GM23338 (cell line): ENCODE measurements around the gene HSH2D.

Source experiments
- CREB1 ChIP-seq: fragments of 250-450 bp; sonication (Bioruptor Pico); IDR thresholded peaks from 2 replicates; pipeline ENCODE4 v1.5.0; 2020; ENCODE audit warnings: low read depth, mild to moderate bottlenecking, moderate library complexity
- CTCF ChIP-seq, 2 experiments: fragments of 200-600 bp in 1 of 2; sonication (generic) in 1 of 2; conservative IDR thresholded peaks; 2 replicates each; pipeline versions ENCODE4 v1.5.1 to v1.6.1; 2016 to 2017; ENCODE audit warnings: antibody characterized with exemption in 2 of 2, low read depth in 2 of 2, mild to moderate bottlenecking in 2 of 2, moderate library complexity in 1 of 2
- EZH2 ChIP-seq: fragments of 200-600 bp; sonication (generic); IDR thresholded peaks from one replicate; pipeline ENCODE4 v1.8.0; 2017; ENCODE audit warnings: antibody characterized with exemption, mild to moderate bottlenecking, low read depth; ENCODE audit not compliant: unreplicated experiment
- EZH2phosphoT487 ChIP-seq: fragments of 200-600 bp; sonication (generic); IDR thresholded peaks from one replicate; pipeline ENCODE4 v1.8.1; 2018; ENCODE audit warnings: antibody characterized with exemption; ENCODE audit not compliant: unreplicated experiment
- POLR2AphosphoS5 ChIP-seq: IDR thresholded peaks from 2 replicates; pipeline ENCODE4 v1.6.1; 2016; ENCODE audit warnings: antibody characterized with exemption, low read depth
- REST ChIP-seq: IDR thresholded peaks from one replicate; pipeline ENCODE4 v1.6.1; 2018; ENCODE audit warnings: antibody characterized with exemption; ENCODE audit not compliant: unreplicated experiment
- STAT1 ChIP-seq: IDR thresholded peaks from one replicate; pipeline ENCODE4 v1.6.1; 2016; ENCODE audit warnings: antibody characterized with exemption; ENCODE audit not compliant: unreplicated experiment
- ZNF114 ChIP-seq: fragments of 250-450 bp; sonication (Bioruptor Pico); IDR thresholded peaks from 2 replicates; pipeline ENCODE4 v1.5.0; 2020; ENCODE audit warnings: mild to moderate bottlenecking, moderate library complexity
- ZNF331 ChIP-seq: fragments of 250-450 bp; sonication (Bioruptor Pico); IDR thresholded peaks from 2 replicates; pipeline ENCODE4 v1.5.0; 2020; ENCODE audit warnings: low read depth, mild to moderate bottlenecking, moderate library complexity

DNA sequence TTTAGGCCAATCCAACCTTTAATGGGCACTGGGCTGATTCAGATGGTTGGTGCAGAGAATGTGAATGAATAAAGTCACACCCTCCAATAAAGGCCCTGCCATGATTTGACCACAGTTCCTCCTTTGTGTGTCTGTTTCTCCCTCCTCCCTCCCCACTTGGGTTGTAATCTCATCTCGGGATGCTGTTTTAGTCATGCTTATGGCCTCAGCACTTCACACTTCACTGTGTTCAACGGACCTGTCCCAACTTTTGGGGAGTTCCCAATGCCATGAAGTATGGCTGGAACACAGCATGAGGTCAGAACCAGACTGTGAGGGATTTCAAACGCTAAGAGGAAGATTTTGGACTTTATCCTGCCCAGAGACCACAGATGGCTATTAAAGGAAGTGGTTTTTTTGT, 37.4 kb upstream of the HSH2D start:
- TF ChIP-seq EZH2 (no peak), CTCF (conservative IDR thresholded peaks at IDR 0.05; ENCODE audit: low read depth in 2 of 2) (no peak), POLR2AphosphoS5 (no peak), EZH2phosphoT487 (no peak), ZNF331 (no peak), STAT1 (no peak), ZNF114 (CRISPR knock-in tag) (no peak), CREB1 (CRISPR knock-in tag) (no peak), REST (no peak)
